H1 (cell line): ENCODE results near the gene GLRX5. TPM values are rescaled to one million over a fixed set of nuclear protein-coding genes. Genes with fewer than 3 reads are reported as not detected.

Source experiments
- CTCF ChIA-PET: fragments of 300-600 bp; sonication (Branson Sonifier 250); formaldehyde crosslinking; loops from one replicate; lab custom pipeline; 2021; ENCODE audit not compliant: partially characterized antibody; lab: Charles Lee
- POLR2A ChIA-PET: fragments of 300-600 bp; sonication (Branson Sonifier 250); formaldehyde crosslinking; loops from one replicate; lab custom pipeline; 2021; ENCODE audit warnings: inconsistent platforms; ENCODE audit not compliant: partially characterized antibody; lab: Charles Lee
- DNase-seq, 2 experiments: peaks; one replicate each; pipeline versions ENCODE4 v3.0.0 to v3.0.0-alpha.2; 2010 to 2022; ENCODE audit warnings: low spot score in 2 of 2, low read depth in 1 of 2, mixed read lengths in 1 of 2
- FAIRE-seq: peaks from 2 replicates; lab custom pipeline; 2011; peaks lifted over from hg19 to GRCh38; lab: Jason Lieb, UNC
- H2AFZ ChIP-seq: 2 replicates; pipeline ENCODE4 v1.8.1; 2012; ENCODE audit warnings: low read length, inconsistent platforms
- H2AK5ac ChIP-seq: 2 replicates; pipeline ENCODE4 v1.6.1; 2013; ENCODE audit warnings: low read depth, low read length
- H2BK120ac ChIP-seq: replicated peaks from 2 replicates; pipeline ENCODE3; 2013; ENCODE audit warnings: low read depth, low read length, inconsistent platforms
- H2BK12ac ChIP-seq: 2 replicates; pipeline ENCODE4 v1.6.1; 2013; ENCODE audit warnings: low read depth, low read length
- H2BK15ac ChIP-seq: 2 replicates; pipeline ENCODE4 v1.6.1; 2013; ENCODE audit warnings: low read length
- H2BK20ac ChIP-seq: 2 replicates; pipeline ENCODE4 v1.6.1; 2013; ENCODE audit warnings: low read length
- H2BK5ac ChIP-seq: 2 replicates; pipeline ENCODE4 v1.6.1; 2013; ENCODE audit warnings: low read depth, low read length
- H3K14ac ChIP-seq: 2 replicates; pipeline ENCODE4 v1.6.1; 2013; ENCODE audit warnings: inconsistent platforms; ENCODE audit not compliant: insufficient read length
- H3K18ac ChIP-seq: 2 replicates; pipeline ENCODE4 v1.6.1; 2013; ENCODE audit warnings: low read length; ENCODE audit errors: extremely low read depth
- H3K23ac ChIP-seq: 2 replicates; pipeline ENCODE4 v1.6.1; 2013; ENCODE audit warnings: inconsistent platforms; ENCODE audit not compliant: insufficient read length
- H3K23me2 ChIP-seq: 2 replicates; pipeline ENCODE4 v1.6.1; 2013; ENCODE audit warnings: low read depth, low read length
- H3K27ac ChIP-seq: 2 replicates; pipeline ENCODE4 v1.6.1; 2011; ENCODE audit warnings: low read depth, low read length, inconsistent platforms
- H3K27me3 ChIP-seq, 4 experiments: replicated peaks in 1 of 4; 1 replicate in 1 of 4; 2 replicates in 3 of 4; pipeline versions ENCODE4 v1.6.1 to v1.8.1; 2011 to 2013; ENCODE audit warnings: low read length in 3 of 4, mild to moderate bottlenecking in 3 of 4, inconsistent platforms in 2 of 4, mixed read lengths in 2 of 4, moderate library complexity in 1 of 4; ENCODE audit not compliant: control insufficient read depth in 3 of 4, insufficient read depth in 3 of 4; ENCODE audit errors: extremely low read depth in 1 of 4
- H3K36me3 ChIP-seq, 4 experiments: 2 replicates each; pipeline versions ENCODE4 v1.6.1 to v1.8.1; 2011 to 2013; ENCODE audit warnings: mild to moderate bottlenecking in 4 of 4, low read length in 3 of 4, moderate library complexity in 2 of 4, control low read depth in 1 of 4, inconsistent platforms in 1 of 4; ENCODE audit not compliant: insufficient read depth in 4 of 4, control insufficient read depth in 2 of 4
- H3K4ac ChIP-seq: replicated peaks from 2 replicates; pipeline ENCODE3; 2013; ENCODE audit warnings: low read length, low read depth, mixed read lengths, inconsistent platforms; ENCODE audit not compliant: insufficient read length
- H3K4me1 ChIP-seq, 4 experiments: replicated peaks in 1 of 4; 1 replicate in 1 of 4; 2 replicates in 3 of 4; pipeline versions ENCODE4 v1.6.1 to v1.8.1; 2011 to 2013; ENCODE audit warnings: low read length in 3 of 4, inconsistent platforms in 2 of 4, mixed read lengths in 1 of 4; ENCODE audit not compliant: insufficient read depth in 4 of 4, control insufficient read depth in 3 of 4
- H3K4me2 ChIP-seq, 2 experiments: 2 replicates each; pipeline versions ENCODE4 v1.6.1 to v1.8.1; 2011 to 2013; ENCODE audit warnings: low read depth in 2 of 2, low read length in 2 of 2, control low read depth in 1 of 2, inconsistent platforms in 1 of 2, mild to moderate bottlenecking in 1 of 2; ENCODE audit not compliant: insufficient read depth in 1 of 2
- H3K4me3 ChIP-seq, 4 experiments: fragments of 200-600, 300-600 bp in 1 of 4; sonication (generic), shearing (Covaris generic), sonication (Bioruptor Twin) in 1 of 4; 2 replicates each; pipeline versions ENCODE4 v1.5.1 to v1.8.1; 2011 to 2016; ENCODE audit warnings: low read length in 4 of 4, low read depth in 3 of 4, control low read depth in 2 of 4, inconsistent platforms in 2 of 4, mild to moderate bottlenecking in 2 of 4, mixed read lengths in 1 of 4, moderate library complexity in 1 of 4; ENCODE audit not compliant: insufficient read depth in 2 of 4; ENCODE audit errors: extremely low read depth in 1 of 4
- H3K56ac ChIP-seq: replicated peaks from 2 replicates; pipeline ENCODE3; 2013; ENCODE audit warnings: low read depth, mild to moderate bottlenecking, mixed read lengths, low read length, inconsistent platforms; ENCODE audit not compliant: insufficient read length
- H3K79me1 ChIP-seq: 2 replicates; pipeline ENCODE4 v1.6.1; 2013; ENCODE audit warnings: low read depth, low read length, control low read depth
- H3K79me2 ChIP-seq, 2 experiments: 2 replicates each; pipeline versions ENCODE4 v1.6.1 to v1.8.1; 2012 to 2013; ENCODE audit warnings: low read length in 2 of 2, mild to moderate bottlenecking in 2 of 2, inconsistent platforms in 1 of 2; ENCODE audit not compliant: insufficient read depth in 2 of 2, control insufficient read depth in 1 of 2
- H3K9ac ChIP-seq, 4 experiments: replicated peaks in 1 of 4; 1 replicate in 1 of 4; 2 replicates in 3 of 4; pipeline versions ENCODE4 v1.6.1 to v1.8.1; 2011 to 2013; ENCODE audit warnings: low read depth in 3 of 4, low read length in 3 of 4, control low read depth in 2 of 4, mild to moderate bottlenecking in 2 of 4, moderate library complexity in 2 of 4, inconsistent platforms in 1 of 4; ENCODE audit errors: extremely low read depth in 1 of 4
- H3K9me3 ChIP-seq, 2 experiments: 2 replicates each; pipeline versions ENCODE4 v1.6.1 to v1.8.1; 2012 to 2013; ENCODE audit warnings: mild to moderate bottlenecking in 2 of 2, moderate library complexity in 2 of 2, control low read depth in 1 of 2, inconsistent platforms in 1 of 2, low read depth in 1 of 2, low read length in 1 of 2, mixed read lengths in 1 of 2; ENCODE audit not compliant: insufficient read depth in 2 of 2
- H4K20me1 ChIP-seq, 2 experiments: replicated peaks in 1 of 2; 2 replicates each; pipeline versions ENCODE3 to v1.8.1; 2011 to 2013; ENCODE audit warnings: inconsistent platforms in 2 of 2, low read length in 2 of 2, mild to moderate bottlenecking in 1 of 2; ENCODE audit not compliant: insufficient read depth in 2 of 2, control insufficient read depth in 1 of 2
- H4K5ac ChIP-seq: 2 replicates; pipeline ENCODE4 v1.6.1; 2013; ENCODE audit warnings: low read length, low read depth, mixed read lengths, inconsistent platforms; ENCODE audit not compliant: insufficient read length
- H4K8ac ChIP-seq: 2 replicates; pipeline ENCODE4 v1.8.0; 2013; ENCODE audit warnings: mild to moderate bottlenecking, moderate library complexity, low read length, inconsistent platforms; ENCODE audit not compliant: insufficient read depth; ENCODE audit errors: extremely low read depth
- H4K91ac ChIP-seq: replicated peaks from 2 replicates; pipeline ENCODE3; 2013; ENCODE audit warnings: low read length, mixed read lengths, inconsistent platforms; ENCODE audit not compliant: insufficient read length
- CBX5 ChIP-seq: fragments of 300-800, 300-1000 bp; sonication (generic); IDR thresholded peaks from 2 replicates; pipeline ENCODE4 v1.7.1; 2016; ENCODE audit warnings: antibody characterized with exemption, low read length, low read depth
- EZH2 ChIP-seq: fragments of 200-600 bp; sonication (generic); IDR thresholded peaks from 2 replicates; pipeline ENCODE4 v1.7.1; 2012; ENCODE audit warnings: low read depth, mild to moderate bottlenecking, moderate library complexity, low read length, inconsistent platforms; ENCODE audit not compliant: severe bottlenecking
- GTF2F1 ChIP-seq: IDR thresholded peaks from 2 replicates; pipeline ENCODE4 v1.6.1; 2012; ENCODE audit warnings: low read depth, low read length, improper control_type of control experiment, borderline replicate concordance
- KDM1A ChIP-seq: fragments of 200-600, 300-600 bp; sonication (generic); IDR thresholded peaks from 2 replicates; pipeline ENCODE4 v1.7.1; 2016; ENCODE audit warnings: mild to moderate bottlenecking, low read length, borderline replicate concordance
- POLR2A ChIP-seq, 2 experiments: IDR thresholded peaks; 1 replicate in 1 of 2; 2 replicates in 1 of 2; pipeline ENCODE4 v1.6.1; 2011; ENCODE audit warnings: low read depth in 2 of 2, low read length in 2 of 2, mild to moderate bottlenecking in 2 of 2; ENCODE audit errors: control extremely low read depth in 1 of 2
- POLR2AphosphoS5 ChIP-seq: IDR thresholded peaks from 2 replicates; pipeline ENCODE4 v1.6.1; 2011; ENCODE audit warnings: low read depth, low read length
- RAD21 ChIP-seq, 2 experiments: IDR thresholded peaks in 1 of 2; conservative IDR thresholded peaks in 1 of 2; 2 replicates each; pipeline ENCODE4 v1.6.1; 2011; ENCODE audit warnings: low read depth in 2 of 2, low read length in 2 of 2, improper control_type of control experiment in 1 of 2, inconsistent platforms in 1 of 2, mild to moderate bottlenecking in 1 of 2, moderate library complexity in 1 of 2
- SIX5 ChIP-seq: IDR thresholded peaks from 2 replicates; pipeline ENCODE4 v1.6.1; 2011; ENCODE audit warnings: mild to moderate bottlenecking, low read depth, low read length
- SP2 ChIP-seq: IDR thresholded peaks from 2 replicates; pipeline ENCODE4 v1.6.1; 2012; ENCODE audit warnings: mild to moderate bottlenecking, low read length, inconsistent platforms
- TBP ChIP-seq: IDR thresholded peaks from 2 replicates; pipeline ENCODE4 v1.6.1; 2011; ENCODE audit warnings: low read depth, low read length, improper control_type of control experiment
- TEAD4 ChIP-seq: IDR thresholded peaks from 2 replicates; pipeline ENCODE4 v1.6.1; 2012; ENCODE audit warnings: low read depth, low read length, inconsistent platforms, mixed read lengths
- WGBS, 2 experiments: shearing (Covaris generic) in 1 of 2; methylation state at CpG; one replicate each; pipeline versions ENCODE4 v1.1.6 to v1.1.7; 2013 to 2015; ENCODE audit warnings: low lambda C conversion rate in 2 of 2, mixed read lengths in 2 of 2, inconsistent platforms in 1 of 2, low coverage in 1 of 2, missing lambda C conversion rate in 1 of 2; ENCODE audit not compliant: insufficient replicate concordance in 2 of 2, insufficient coverage in 1 of 2, insufficient read length in 1 of 2; ENCODE audit errors: extremely low coverage in 1 of 2, missing lambda C conversion rate in 1 of 2; 5-methylcytosine and 5-hydroxymethylcytosine counted together
- polyA plus RNA-seq, 7 experiments: library from polyadenylated mRNA; depleted of rRNA in 3 of 7; stranded (reverse) in 5 of 7; unstranded in 2 of 7; fragments of >200 nt in 5 of 7; fragments of 200-250 nt in 2 of 7; gene quantifications; 1 replicate in 5 of 7; 2 replicates in 1 of 7; 4 replicates in 1 of 7; pipeline versions ENCODE4 v1.2.1 to v1.2.3, GENCODE V29; 2011 to 2013; ENCODE audit warnings: missing spikeins in 2 of 7, mixed read lengths in 2 of 7
- total RNA-seq: library from RNA; stranded (reverse); fragmentation: NEBNext Ultra II Directional; extraction: Animal tissue kit (Norgen Biotek cat#: 25700); gene quantifications from 2 replicates; pipeline ENCODE4 v1.2.1, GENCODE V29; 2021

GLRX5 gene
- total and polyA plus RNA-seq, 2 of the 8 experiments (the other 6 are each of a cell fraction or from before 2014, with no cell fraction given): 70.1 to 88.8 TPM

GRCh38 chr14:95544588-95544987 lies 9.7 kb downstream of the GLRX5 start:
- Histone ChIP-seq H3K18ac (no peak overlapping the region), H2BK5ac (no peak overlapping the region), H2AFZ (no peak overlapping the region), H4K5ac (no peak overlapping the region), H4K91ac (no peak overlapping the region), H3K79me1 (peaks cover 9% of the 10 kb centered on the region), H3K14ac (no peak overlapping the region), H2BK120ac (no peak overlapping the region), H2BK20ac (no peak overlapping the region), H3K56ac (no peak overlapping the region), H3K23me2 (no peaks in the 10 kb centered on the region), H3K27me3 (no peaks in the 10 kb centered on the region), H3K4me1 (no peaks in the 10 kb centered on the region), H2BK12ac (no peak overlapping the region), H3K4ac (no peak overlapping the region), H3K79me2 (peaks cover 0 to 40% of the 10 kb centered on the region in 2 experiments; a peak in 3 of 4 replicates), H3K4me3 (no peak overlapping the region), H3K4me2 (no peak overlapping the region), H3K36me3 (peaks cover 3 to 7% (median 4%) of the 10 kb centered on the region in 4 experiments; a peak in 4 of 8 replicates), H4K20me1 (peaks cover 2 to 20% of the 10 kb centered on the region in 2 experiments), H2AK5ac (no peak overlapping the region), H3K27ac (no peak overlapping the region), H3K9me3 (no peaks in the 10 kb centered on the region), H4K8ac (no peak overlapping the region), H3K9ac (no peak overlapping the region), H3K23ac (no peak overlapping the region), H2BK15ac (no peak overlapping the region)
- 89% methylated on average over 7 of the region's 8 CpGs; no CpG with 5 or more reads in 1 of the 2 experiments for WGBS, 2 experiments
- CTCF ChIA-PET: interaction anchor here (1.1 to 1.4 kb wide), 3 partner anchors 16 to 450 kb away, joined by 3 to 4 read pairs (median 4); no protein-coding TSS in a partner anchor
- POLR2A ChIA-PET: interaction anchor here (0.7 to 2.6 kb wide), 2 partner anchors 10 to 31 kb away, joined by 3 to 6 read pairs; partner anchors contain the start of gene GLRX5
- FAIRE-seq: no peak
- DNase-seq: no peak
- TF ChIP-seq KDM1A (no peak), SP2 (no peak), RAD21 (IDR thresholded peaks at IDR 0.05 in 1 of 2, conservative IDR thresholded peaks at IDR 0.05 in 1 of 2; ENCODE audit: low read depth in 2 of 2, low read length in 2 of 2) (no peak), GTF2F1 (no peak), POLR2AphosphoS5 (no peak), POLR2A (IDR thresholded peaks at IDR 0.05; ENCODE audit: control extremely low read depth in 1 of 2, low read depth in 2 of 2, low read length in 2 of 2) (no peak), TEAD4 (no peak), EZH2 (no peak), TBP (no peak), CBX5 (no peak), SIX5 (no peak)
